NCI-H2227 (cell line): ENCODE data around the gene RUFY4.
"Not testable (repeated sequence)": the region's sequence is repeated elsewhere in the genome, so short reads cannot be mapped to it uniquely, and the experiment has no call there.

Source experiments
- DNase-seq: peaks from one replicate; lab custom pipeline; 2025; ENCODE audit not compliant: unreplicated experiment; lab: John Stamatoyannopoulos, UW

RUFY4 gene

DNA sequence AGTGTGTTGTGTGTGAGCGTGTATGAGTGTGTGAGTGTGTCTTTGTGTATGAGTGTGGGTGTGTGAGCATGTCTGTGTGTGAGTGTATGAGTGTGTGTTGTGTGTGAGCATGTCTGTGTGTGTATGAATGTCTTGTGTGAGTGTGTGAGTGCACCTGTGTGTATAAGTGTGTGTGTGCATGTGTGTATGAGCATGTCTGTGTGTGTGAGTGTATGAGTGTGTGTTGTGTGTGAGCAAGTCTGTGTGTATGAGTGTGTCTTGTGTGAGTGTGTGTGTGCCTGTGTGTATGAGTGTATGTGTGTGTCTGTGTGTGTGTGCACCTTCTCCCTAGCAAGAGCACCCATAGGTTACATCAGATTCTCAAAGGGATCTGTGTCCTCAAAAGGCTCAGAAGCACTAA, 37.8 kb upstream of the RUFY4 start:
- DNase-seq = no peak

DNA sequence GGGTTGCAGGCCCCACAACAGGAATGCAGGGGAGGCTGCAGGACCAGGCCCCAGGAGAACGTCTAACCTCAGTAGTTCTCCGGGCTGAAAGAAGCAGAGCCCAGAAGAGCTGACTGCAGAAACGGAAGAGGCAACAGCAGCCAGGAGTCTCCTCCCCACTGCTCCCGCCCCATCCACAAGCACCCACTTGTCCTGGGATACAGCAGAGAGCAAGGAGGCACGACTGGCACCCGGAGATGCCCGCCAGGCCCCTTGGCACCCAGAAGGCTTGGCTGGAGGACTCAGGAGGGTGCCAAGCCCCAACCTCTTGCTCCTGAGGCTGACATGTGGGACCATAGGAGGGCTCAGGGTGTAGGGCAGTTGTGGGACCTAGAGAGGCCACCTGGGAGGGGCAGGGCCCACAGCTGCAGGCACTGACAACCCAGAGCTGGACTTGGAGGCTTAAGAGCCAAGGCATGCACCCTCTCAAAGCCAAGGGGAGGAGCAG, 37.2 kb upstream of the RUFY4 start:
- no peak for DNase-seq

DNA sequence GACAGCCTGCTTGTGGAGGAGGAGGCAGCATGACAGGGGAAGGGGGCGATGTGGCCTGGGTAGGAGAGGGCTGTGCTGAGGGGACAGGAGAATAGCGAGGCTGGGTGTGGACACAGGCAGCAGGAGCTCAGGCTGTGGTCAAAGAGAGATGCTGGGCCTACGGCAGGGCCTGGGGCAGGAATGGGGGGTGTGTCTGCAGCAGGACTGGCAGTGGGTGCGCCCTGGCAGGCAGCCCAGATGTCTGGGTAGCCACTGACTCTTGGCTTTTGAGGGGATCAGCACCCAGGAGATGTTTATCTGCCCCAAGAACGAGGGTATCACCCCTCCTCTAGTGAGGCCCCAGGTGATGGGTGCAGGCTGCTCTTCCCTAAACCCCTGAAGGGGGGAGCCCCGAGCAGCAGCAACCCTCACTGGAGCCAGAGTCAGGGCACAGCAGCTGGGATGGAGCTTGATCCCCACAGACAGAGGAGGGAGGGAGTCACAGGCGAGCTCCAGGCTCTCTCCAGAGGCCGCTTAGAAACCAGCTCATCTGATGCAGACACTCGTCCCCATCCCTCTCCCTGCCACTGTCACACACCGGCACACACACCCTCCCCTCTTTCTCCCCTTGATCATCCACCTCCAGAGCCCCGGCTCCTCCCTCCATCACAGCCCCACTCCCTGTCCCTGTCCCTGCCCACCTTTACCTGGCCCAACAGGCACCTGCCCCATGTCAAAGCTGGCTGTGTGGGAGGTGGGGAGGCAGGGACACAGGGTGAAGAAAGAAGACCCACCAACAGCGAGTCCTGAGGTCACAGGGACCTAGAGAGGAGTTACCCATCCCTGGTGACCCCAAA, 36.5 kb upstream of the RUFY4 start:
- no peak for DNase-seq

DNA sequence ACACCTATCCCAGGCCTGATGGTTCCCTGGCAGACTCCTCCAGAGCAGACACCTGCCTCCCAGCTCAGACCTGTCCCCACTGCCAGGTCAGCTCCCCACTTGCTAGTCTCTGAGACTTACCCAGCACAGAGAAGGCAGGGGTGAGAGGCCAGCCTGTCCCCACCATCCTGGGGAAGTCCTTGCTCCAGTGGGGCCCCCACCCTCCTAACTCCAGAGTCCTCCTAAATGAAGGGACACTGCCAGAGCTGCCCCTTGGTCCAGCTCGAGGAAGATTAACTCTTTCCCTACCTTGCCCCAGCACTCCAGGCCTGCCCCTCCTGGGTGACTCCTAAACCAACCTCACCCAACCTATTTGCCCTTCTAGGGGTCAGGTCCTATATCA, 35.9 kb upstream of the RUFY4 start:
- no peak for DNase-seq

DNA sequence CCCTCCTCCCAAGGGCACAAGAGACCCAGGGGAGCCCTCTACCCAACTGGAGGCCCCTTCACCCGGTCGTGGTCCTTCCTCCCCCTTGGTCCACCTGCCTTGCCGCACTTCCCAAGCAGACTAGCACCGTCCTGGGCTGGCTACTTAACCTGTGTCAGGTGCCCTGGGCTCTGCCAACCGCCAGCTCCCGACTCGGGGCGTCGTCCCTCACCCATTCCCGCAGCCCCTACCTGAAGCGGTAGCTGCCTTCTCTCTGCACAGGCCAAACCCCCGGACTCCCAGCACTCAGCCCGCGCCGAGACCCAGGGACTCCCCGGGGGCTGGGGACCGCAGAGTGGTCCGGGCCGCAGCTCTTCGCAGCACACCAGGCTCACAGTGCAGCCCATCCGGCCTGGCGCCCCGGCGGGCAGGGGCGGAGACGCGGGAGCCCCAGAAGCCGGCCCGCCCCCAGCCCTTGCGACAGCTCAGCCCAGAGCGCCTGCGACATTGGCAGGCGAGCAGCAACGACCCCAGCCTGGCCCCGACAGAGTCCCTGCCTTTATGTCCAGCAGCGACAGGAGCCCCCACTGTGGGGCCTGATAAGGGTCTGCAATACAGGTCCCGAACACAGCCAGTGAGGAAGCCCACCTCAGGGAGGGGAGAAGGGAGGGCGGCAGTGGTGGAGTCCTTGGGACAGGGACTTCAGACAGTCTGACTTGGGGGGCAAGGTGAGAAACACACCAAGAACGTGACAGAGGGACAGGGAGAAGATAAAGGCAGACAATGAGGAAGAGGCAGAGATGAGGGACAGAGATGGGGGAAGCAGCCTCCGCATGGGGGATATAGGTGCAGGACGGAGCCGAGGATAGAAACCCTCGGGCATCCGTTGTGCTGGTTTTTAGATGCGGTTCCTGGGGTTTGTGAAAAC, 35.2 kb upstream of the RUFY4 start:
- DNase-seq = no peak

DNA sequence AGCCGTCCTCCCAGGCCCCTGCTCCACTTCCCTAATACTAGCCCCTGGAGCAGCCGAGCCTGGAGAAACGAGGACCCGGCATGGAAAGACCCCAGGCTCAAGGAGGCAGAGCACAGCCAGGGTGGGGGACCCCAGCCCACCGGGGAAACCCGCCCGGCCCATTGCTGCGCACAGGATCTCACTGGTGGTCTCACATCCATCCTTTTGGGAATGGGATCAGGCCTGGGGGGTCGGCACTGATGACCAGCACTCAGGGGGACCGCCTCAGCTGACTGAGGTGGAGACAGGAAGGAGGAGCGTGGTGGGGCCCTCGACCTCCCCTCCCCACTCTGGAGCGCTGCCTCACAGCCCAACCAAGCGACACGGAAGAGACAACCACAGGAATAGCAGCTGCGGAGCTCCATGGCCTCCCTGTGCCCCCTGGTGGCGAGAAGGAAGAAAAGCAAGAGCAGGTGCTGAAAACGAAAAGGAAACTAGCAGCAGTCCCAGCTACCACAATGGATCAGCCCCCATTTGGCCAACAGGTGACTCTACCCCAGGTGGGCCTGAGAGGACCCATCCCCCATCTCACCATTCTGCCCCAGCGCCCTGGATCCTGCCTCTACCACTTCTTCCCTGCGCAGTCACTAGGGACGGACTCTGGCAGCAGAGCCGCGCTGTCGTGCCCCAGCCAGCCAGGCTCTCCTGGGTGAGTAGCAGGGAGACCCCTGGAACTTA, 34.4 kb upstream of the RUFY4 start:
- peak; percentile 83 for DNase-seq

DNA sequence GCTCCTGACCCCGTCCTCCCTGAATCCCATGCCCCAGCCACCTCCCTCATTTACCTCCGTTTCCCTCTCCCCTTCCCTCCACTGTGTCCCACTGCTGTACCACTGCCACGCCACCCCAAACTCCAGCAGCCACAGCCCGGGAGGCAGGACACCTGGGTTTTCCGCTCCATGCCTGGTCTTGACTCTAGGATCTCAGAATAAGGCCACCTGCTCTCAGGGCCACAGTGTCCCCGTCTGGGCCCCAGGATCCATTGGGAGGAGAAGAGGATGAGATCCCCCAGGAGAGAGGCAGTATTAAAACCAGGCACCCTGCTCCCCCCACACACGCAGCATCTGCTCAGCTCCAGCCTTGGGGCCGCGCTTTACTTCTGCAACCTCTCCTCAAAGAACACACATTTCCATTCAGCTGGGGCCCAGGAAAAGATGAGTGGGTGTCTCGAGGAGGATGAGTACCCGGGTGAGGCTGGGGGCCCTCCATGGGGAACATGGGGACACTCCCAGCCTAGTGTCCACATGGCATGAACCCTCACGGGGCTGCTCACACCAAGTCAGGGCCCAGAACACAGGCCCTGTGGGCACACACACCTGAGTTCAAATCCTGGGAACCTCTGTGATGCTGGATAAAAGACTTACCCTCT, 33.5 kb upstream of the RUFY4 start:
- no peak for DNase-seq

DNA sequence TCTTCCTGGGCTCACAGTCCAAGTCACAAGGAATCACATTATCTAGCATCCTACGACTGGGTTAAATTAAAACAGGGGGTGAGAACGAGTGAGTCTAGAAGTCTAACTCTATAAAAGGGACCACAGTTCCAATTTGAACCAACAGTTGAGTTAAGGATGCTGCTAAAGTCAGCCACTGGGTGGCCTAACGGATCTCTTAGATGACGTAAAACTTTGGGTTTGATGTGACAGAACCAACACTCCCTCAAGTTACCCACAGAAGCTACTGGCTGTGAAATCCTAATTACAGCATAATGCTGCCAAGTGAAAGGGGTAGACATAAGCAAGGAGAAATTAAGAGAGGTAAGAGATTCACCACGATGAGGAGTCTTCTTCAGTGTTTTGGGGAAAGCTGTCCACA, 32.7 kb upstream of the RUFY4 start:
- no peak for DNase-seq

DNA sequence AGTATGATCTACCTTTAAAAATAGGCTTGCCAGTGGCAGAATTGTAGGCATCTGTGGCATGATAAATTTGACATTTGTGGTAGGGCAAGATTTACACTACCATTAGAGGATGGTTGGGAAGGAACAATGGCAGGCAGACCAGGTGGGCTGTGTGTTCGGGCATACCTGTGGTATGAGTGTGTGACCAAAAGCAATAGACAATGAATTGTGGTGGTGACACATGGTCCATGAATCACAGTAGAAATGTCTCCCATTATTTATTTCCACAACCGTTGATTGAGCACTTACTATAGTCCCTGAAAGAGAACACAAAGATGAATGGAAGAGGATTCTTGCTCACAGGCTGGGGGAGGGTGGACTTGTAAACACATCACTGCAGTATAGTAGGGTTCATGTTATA, 29.9 kb upstream of the RUFY4 start:
- DNase-seq = no peak

DNA sequence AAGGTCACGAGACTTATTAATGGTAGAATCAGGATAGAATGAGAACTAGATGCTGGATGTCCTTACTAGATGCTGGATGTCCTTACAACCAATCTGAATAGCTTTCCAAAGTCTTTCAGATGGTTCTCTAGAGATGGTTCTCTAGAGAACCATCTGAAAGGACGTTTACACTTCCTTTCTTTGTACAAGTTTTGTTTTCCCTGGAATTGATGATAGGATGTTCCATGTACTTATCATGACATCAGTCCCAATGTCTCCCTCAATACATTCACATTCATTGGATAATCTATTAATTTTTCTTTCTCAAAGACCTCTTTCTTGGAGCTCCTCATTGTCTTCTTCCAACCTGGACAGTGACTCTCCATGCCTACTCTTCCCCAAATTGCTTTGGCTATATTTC, 28.2 kb upstream of the RUFY4 start:
- no peak for DNase-seq

DNA sequence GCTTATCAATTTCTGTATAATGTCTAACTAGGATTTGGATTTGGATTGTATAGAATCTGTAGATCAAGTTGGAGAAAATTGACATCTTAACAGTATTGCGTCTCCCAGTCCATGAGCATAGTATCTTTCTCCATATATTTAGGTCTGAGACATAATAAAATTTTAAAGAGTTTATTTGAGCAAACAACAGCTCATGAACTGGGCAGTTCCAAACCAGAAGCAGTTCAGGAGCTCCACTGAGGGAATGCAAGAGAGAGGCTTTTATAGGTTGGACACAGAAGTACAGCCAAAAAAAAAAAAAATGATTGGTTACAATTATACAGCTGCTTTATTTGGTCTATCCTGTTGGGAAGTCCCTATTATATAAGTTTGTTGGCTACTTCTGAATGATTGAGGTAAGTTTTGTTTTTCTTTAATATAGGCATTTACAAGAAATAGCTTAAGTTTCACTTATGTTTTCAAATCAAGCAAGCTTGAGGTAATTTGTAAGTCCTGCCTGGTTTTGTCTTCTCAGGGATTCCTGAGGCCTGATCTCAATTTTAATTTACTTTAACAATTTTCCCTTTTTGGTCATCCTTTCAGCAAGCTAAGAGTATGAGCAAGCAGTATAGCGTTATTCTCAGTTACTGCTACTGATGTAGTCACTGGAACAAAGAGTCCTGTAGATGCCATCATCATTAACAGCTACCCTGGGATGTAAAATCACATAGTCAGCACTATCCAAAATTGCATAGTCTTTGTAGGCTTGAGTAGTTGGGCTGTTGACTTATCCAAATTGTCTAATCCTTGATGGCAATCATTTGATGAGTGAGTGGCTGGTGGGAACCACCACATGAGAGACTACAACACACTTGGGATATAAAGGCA, 27.5 kb upstream of the RUFY4 start:
- DNase-seq = no peak

DNA sequence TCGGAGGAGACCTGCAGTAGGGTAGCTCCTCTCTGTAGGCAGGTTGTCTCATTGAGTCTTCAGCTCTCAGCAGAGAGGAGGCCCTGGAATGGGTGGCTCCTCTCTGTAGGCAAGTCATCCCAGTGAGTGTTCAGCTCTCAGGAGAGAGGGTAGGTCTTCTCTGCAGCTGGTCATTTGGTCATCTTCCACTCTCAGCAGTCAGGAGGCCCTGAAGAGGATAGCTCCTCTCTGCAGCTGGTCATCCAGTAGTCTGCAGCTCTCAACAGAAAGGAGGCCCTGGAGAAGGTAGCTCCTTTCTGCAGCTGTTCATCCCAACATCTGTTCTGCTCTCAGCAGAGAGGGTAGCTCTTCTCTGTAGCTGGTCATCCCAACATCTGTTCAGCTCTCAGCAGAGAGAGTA, 26.0 kb upstream of the RUFY4 start:
- DNase-seq = no peak

DNA sequence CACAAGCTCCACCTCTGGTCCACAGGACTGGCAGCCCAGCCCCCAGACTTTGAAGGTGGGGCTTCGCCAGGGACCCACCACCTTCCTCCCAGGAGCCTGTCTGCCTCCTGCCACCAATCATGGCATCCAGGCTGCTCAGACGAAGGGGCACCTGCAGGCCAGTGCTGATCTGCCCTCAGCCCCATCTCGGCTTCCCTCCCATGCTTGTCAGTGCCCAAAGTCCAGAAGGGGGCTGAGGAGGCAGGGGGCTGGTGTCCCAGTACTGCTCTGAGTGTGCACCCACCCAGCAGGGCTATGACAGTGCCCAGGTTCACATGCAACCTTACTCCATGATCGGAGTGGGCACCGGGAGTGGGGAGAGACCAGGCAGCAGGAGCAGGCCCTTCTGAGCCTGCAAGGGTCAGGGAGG, 25.3 kb upstream of the RUFY4 start:
- no peak for DNase-seq

DNA sequence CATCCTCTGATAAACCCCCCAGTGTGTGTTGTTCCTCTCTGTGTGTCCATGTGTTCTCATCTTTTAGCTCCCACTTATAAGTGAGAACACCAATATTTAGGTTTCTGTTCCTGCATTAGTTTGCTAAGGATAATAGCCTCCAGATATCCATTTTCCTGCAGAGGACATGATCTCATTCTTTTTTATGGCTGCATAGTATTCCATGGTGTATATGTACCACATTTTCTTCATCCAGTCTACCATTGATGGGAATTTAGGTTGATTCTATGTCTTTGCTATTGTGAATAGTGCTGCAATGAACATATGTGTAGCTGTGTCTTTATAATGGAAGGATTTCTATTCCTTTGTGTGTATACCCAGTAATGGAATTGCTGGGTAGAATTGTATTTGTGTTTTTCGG, 24.5 kb upstream of the RUFY4 start:
- not testable (repeated sequence) for DNase-seq

DNA sequence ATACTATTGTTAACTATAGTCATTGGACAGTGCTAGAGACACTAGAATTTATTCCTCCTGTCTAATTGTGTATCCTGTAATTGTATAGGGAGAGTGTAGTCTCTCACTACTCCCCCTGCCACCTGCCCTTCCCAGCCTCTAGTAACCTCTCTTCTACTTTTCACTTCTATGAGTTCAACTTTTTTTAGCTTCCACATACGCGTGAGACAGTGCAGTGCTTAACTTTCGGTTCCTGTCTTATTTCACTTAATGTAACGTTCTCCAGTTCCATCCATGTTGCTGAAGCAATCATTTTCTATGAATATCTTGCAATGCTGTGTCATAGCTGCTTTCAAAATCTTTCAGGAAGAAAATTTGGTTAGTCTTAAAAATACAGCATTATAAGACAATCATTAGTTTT, 22.8 kb upstream of the RUFY4 start:
- no peak for DNase-seq

DNA sequence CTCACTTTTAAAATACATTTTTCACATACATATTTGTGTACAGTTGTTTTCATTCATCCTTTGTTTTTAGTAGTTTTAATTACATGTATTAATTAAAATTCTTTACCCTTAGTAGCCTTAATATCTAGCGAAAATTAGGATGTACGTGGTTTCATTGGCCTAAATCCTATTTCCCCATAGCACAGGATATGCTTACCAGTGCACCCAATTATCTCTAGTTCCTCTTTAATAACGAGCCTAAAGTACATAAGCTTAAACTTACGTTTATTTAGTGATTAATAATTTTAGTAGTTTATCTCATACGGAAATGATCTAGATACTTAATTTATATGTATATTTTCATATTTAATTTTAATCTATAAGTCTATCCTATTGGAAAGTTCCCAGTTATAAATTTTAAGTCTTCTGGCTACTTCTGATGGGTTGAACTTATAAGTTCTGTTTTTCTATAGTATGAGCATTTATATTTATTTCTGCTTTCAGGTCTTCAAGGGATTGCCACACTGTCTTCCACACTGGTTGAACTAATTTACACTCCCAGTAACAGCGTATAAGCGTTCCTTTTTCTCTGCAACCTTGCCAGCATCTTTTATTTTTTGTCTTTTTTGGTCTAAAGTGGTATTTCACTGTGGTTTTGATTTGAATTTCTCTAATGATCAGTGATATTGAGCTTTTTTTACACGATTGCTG, 21.4 kb upstream of the RUFY4 start:
- DNase-seq = no peak

DNA sequence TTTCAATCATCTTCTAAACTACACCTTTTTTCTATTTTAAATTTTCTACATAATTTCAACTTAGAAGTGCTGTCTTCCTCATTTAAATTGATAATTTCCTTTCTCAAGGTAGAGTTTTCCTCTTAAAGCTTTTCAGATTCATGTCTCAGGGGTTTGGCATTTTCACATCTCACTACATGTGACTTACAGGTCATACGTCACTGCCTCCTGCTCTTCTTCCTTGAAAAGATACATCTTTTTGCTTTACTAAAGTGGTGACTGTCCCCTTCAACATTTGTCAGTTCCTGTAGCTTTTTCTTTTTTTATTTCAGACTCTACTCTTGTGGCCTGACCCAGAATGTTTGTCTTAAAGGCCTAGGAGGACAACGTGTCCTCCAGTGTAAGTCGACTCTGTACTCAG, 17.1 kb upstream of the RUFY4 start:
- no peak for DNase-seq

DNA sequence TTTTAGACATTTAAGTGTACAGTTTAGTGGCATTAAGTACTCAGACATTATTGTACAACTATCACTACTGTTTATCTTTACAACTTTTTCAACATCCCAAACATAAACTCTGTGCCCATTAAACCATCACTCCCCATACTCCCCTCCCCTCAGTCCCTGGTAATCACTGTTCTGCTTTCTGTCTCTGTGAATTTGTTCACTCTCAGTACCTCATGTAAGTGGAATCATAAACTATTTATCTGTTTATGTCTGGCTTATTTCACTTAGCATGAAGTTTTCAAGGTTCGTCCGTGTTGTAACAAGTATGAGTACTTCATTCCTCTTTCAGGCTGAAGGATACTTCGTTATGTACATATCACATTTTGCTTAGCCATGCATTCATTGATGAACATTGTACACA, 9.8 kb upstream of the RUFY4 start:
- no peak for DNase-seq

DNA sequence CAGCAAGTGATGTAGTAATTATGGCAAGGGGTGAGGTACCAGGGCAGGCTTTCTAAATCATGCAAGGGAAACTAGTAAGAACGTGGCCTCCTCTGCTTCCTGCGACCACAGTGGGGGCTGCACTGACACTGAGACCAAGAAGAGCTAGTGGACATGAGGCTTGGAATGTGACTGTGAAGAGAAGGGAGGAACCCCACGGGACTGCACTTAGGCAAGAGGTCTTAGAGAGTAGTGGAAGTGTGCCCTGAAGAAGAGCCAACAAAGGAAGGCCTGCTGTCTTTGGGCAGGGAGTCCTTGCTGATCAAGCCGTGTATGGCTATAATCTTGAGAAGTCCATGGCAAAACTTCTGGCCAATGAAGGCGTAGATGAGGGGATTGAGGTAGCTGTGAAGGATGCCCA, 8.9 kb upstream of the RUFY4 start:
- no peak for DNase-seq
